Activated CD8-positive, alpha-beta memory T cell treated with anti-CD3 and anti-CD28 coated beads, Interleukin-2, amount 50 U/mL, for 24 hours (primary cell): Measurements from ENCODE around the gene EVI5.
"Not testable (repeated sequence)": the region's sequence is repeated elsewhere in the genome, so short reads cannot be mapped to it uniquely, and the experiment has no call there.

ENCODE experiments used
- DNase-seq: peaks from one replicate; pipeline ENCODE4 v3.0.0-alpha.2; 2020; ENCODE audit errors: extremely low read depth

Gene EVI5

DNA sequence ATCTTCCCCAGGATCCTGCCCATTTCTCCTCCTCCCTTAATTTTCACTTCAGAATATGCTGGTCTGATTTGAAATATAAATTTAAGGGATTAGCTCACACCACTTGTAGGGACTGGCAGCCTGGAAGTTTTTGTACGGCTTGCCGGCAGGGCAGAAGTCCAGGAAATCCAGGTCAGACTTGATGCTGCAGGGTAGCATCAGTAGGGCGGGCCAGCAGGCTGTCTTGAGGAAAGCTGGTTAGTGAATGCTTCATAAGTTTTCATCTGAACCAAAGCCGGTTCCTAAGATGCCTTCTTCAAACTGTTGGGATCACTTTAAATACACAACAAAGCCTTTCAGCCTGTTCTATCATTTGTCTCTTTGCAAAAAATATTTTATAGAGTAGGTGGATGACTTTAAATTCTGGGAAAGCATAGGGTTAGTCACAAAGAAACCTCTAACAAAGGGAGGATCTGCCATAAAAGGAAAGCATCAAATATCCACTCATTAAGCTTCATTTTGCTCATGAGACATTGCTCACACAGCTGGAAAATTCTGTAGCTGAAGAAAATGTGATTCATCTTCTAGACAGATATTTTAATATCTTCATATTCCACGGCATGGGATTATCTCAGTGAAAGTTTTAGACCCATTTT lies 207.5 kb downstream of the EVI5 start:
- no peak for DNase-seq

GRCh38 chr1:92575123-92575522 lies 209.8 kb downstream of the EVI5 start:
- DNase-seq = no peak

DNA sequence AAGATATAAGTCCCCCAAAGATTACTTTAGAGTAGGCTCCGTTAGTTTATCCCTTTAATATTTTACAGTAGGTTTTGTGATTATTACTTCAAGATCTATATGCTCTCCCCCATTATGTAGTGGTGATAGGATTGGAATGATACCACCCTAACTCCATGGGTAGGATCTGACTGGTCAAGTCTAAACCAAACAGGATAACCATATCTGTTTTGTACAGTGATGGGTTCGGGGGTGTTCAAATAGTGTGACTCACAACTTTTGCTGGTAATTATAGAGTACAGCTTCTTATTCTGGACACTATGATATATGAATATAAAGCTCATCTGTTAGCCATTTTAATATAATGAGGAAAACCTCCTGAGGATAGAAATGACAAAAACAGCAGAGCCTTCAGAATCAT lies 212.4 kb downstream of the EVI5 start:
- no peak for DNase-seq

GRCh38 chr1:92571578-92571977 lies 213.3 kb downstream of the EVI5 start:
- no peak for DNase-seq

DNA sequence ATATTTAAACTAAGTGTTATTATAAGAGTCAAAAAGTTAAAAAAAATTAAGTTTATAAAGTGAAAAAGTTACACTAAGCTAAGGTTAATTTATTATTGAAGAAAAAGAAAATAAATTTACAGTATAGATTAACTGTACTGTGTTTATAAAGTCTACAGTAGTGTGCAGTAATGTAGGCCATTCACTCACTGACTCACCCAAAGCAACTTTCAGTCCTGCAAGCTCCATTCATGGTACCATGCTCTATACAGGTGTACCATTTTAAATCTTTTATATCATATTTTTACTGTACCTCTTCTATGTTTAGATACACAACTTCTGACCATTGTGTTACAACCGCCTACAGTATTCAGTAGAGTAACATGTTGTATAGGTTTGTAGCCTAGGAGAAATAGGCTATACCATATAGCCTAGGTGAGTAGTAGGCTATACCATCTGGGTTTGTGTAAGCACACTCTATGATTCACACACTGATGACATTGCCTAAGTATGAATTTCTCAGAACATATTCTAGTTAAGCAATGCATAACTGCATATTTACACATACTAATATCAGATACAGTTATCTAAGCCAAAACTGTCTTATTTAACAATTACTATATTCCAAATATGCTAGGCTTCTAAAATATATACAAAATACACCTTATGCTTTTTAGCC lies 217.6 kb downstream of the EVI5 start:
- no peak for DNase-seq

DNA sequence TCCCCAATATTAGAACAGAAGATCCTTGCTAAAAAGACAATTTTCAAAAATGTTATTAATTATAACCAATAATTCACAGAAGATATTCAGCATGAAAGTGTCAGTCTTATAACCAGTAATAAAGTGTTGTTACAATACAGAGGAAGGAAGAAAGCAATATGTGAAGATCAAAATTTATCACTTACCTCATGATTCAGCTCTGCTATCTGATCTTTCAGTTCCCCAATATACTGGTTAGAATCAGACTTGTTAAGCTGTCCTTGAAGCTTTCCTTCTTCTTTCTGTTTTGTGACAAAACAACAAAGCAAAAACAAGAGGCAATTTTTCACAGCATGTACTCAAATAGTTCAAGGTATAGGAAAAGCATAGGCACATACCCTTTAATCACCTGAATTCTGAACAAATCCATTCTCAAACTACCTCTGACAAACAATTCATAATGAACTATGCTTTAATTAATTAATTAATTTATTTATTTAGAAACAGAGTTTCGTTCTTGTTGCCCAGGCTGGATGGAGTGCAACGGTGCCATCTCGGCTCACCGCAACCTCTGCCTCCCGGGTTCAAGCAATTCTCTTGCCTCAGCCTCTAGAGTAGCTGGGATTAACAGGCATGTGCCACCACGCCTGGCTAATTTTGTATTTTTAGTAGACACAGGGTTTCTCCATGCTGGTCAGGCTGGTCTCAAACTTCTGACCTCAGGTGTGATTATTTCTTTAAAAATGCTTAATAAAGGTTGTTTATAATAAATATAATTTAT lies 221.3 kb downstream of the EVI5 start:
- no peak for DNase-seq

GRCh38 chr1:92556350-92556749 lies 228.6 kb downstream of the EVI5 start:
- no peak for DNase-seq

- no peak for DNase-seq
Observed at GRCh38 chr1:92554216-92554615, 230.7 kb downstream of the EVI5 start.

- no peak for DNase-seq
Observed at GRCh38 chr1:92551916-92552315, 233.0 kb downstream of the EVI5 start.

DNA sequence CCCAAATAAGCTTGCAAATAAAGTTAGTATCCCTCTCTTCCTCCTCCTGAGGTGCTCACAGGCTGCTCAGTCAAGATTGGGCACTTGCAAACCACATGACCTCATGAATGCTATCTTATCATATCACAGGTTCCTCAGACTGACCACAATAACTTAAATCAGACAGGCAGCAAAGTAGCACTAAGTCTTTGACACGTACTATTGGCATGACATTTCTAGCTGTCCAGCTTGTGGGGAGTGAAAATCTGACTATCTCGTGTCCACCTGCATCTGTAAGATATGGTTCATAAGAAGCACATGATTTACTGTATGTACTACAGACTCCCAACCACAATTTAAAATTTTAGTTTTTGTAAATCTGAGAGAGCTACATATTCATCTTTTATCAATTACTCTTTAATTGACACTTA lies 240.1 kb downstream of the EVI5 start:
- no peak for DNase-seq

DNA sequence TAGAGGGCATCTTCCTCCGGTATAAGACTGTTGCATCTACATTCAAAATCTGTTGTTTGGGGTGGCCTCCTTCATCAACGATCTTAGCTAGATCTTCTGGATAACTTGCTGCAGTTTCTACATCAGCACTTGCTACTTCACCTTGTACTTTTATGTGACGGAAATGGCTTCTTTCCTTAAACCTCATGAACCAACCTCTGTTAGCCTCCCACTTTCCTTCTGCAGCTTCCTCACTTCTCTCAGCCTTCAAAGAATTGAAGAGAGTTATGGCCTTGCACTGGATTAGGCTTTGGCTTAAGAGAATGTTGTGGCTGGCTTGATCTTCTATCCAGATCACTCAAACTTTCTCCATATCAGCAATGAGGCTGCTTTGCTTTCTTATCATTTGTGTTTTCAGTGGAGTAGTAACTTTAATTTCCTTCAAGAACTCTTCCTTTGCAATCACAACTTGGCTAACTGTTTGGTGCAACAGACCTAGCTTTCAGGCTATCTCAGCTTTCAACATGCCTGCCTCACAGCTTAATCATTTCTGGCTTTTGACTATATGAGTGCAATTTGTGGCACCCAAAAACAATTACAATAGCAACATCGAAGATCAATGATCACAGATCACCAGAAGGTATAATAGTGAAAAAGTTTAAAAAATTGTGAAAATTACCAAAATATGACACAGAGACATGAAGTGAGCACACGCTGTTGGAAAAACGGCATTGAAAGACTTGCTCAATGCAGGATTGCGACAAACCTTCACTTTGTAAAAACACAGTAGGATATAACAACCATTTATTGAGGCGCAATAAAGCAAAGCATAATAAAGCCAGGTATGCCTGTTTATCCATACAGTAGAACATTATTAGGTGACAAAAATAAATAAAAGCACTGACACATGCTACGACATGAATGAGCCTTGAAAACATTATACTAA lies 241.5 kb downstream of the EVI5 start:
- DNase-seq = no peak

DNA sequence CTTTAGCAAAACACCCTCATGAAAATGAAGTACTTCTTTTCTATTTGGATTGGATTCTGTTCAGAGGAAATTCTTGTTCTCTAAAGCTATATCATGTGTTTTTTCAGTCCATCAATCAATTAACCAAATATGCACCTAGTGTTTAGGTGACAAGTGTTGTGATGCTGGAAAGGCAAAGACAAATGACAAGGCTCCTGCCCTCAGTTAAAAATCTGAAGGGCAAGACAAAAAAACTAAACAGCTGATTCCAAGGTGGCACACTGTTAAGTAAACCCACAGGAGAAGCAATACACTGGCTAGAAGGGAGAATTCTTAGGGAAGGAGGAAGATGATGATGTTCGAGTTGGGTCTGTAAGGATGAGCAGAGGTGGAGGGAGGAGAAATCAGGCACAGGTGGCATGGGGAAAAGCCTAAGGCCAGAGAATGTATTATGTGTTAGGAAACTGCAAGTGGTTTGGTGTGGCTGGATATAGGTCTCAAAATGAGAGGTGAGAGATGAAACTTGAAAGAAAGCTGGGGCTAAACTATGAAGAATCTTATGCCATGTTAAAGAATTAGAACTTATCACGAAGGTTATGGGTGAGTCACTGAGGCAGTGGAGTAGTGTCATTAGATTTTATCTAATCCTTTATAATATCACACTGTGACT lies 246.4 kb downstream of the EVI5 start:
- no peak for DNase-seq

- no peak for DNase-seq
Observed at GRCh38 chr1:92538048-92538412, 246.9 kb downstream of the EVI5 start.

DNA sequence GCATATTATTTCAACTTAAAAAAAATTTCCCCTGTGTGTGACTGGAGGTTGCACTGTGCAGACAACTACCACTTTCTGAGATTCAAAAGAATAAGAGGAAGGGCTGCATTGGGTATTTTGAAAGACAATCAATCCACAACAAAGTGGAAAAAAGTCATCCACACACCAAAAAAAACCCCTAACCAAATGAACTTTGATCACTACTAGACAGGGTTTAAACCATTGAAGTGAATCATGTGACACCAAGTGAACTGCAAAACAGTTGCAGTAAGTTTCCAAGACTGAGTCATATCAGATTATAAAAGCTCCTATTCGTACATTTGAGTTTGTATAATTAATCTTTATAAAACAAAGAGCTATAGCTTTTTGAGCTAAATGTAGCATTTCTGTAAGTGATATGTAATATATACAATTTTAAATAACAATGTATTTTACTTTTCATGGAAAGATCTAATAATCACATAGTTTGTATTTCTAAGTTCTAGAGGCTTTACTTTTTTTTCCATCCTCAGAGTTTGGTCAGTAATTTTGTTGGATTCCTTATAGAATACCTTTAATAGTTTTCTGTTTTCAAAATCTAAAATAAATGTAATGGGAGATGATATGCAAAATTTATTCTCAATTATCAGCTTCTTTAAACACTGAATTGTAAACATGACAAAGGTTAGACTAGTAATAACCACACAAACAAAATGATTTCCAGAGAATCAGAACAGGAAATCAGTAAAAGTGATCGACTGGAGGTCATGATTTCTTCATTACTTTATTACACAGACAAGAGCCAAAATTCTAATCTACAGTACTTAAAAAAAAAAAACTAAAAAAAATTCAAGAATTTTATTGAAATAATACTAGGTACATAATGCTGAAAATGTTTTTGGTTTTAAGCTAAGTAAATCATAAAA lies 247.7 kb downstream of the EVI5 start:
- no peak for DNase-seq

DNA sequence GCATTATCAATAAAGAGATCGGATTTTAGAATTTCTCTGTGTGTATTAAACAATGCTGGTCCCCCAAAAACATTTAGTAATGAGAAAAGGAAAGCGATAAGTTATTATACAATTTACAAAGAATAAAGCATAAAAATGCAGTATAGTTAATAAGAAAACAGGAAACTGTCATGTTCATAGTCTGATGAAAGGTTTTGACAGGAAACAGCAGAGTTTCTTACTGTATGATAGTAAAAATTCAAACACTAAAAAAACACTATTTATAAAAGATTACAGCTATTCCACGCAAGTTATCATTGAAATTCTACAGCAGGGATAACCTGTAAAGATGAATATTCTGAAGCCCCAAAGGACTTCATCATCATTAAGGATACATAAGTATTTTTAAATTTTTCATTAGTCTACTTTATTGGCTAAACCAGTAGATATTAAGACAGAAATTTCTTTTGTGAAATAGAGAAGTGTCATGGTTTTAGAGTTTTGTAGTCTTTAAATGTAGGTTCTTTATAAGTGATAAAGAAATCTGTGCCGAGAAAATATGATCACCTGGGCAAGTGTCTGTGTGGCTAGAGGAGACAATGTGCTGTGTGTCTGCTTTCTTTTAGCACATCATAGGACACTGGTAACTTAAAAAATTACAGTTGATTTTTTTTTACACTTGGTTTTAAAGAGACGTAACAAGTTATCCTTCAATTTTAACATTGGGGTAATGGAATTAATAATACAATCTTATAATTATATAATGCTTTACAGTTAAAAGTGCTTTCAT lies 248.5 kb downstream of the EVI5 start:
- no peak for DNase-seq

DNA sequence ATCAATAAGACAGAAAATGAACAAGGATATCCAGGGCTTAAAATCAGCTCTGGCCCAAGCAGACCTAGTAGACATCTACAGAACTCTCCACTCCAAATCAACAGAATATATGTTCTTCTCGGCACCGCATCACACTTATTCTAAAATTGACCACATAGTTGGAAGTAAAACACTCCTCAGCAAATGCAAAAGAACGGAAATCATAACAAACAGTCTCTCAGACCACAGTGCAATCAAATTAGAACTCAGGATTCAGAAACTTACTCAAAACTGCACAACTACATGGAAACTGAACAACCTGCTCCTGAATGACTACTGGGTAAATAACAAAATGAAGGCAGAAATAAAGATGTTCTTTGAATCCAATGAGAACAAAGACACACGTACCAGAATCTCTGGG lies 252.5 kb downstream of the EVI5 start:
- DNase-seq = not testable (repeated sequence)

- DNase-seq = not testable (repeated sequence)
Observed at GRCh38 chr1:92531939-92532338, 253.0 kb downstream of the EVI5 start.

GRCh38 chr1:92527670-92528069 lies 257.2 kb downstream of the EVI5 start:
- no peak for DNase-seq

DNA sequence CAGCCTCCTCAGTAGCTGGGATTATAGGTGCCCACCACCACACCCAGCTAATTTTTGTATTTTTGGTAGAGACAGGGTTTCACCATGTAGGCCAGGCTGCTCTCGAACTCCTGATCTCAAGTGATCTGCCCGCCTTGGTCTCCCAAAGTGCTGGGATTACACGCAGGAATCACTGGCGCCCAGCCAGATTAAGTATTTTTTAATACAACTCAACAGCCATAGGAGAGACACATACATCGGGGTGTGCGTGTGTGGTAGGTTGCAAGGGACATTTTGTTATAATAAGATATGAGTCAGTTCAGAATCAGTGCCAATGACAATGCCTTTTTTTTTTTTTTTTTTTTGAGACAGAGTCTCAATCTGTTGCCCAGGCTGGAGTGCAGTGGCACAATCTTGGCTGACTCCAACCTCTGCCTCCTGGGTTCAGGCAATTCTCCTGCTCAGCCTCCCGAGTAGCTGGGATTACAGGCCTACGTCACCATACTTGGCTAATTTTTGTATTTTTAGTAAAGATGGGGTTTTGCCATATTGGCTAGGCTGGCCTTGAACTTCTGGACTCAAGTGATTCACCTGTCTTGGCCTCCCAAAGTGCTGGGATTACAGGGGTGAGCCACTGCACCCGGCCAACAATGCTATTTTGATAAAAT lies 259.8 kb downstream of the EVI5 start:
- DNase-seq = not testable (repeated sequence)
